Esophagus muscularis mucosa (tissue), 4 donors: ENCODE measurements around the gene FCSK. TPM values are rescaled to one million over a fixed set of nuclear protein-coding genes. Genes with fewer than 3 reads are reported as not detected.

Experiments
- DNase-seq: peaks from one replicate; pipeline ENCODE4 v3.0.0-alpha.2; 2017; ENCODE audit errors: extremely low spot score
- H3K27ac ChIP-seq, 4 donors: fragments of 200-600 bp; sonication (generic); replicated peaks in 1 of 4; 1 replicate in 3 of 4; 2 replicates in 1 of 4; pipeline ENCODE4 v1.5.1; 2016 to 2019; ENCODE audit warnings: mild to moderate bottlenecking in 1 of 4
- H3K27me3 ChIP-seq, 4 donors: fragments of 200-600 bp; sonication (generic); one replicate each; pipeline versions ENCODE4 v1.5.1 to v1.6.0; 2016 to 2019
- H3K36me3 ChIP-seq, 4 donors: fragments of 200-600 bp; sonication (generic); one replicate each; pipeline ENCODE4 v1.5.1; 2016 to 2019
- H3K4me1 ChIP-seq, 4 donors: fragments of 200-600 bp; sonication (generic); one replicate each; pipeline ENCODE4 v1.5.1; 2016 to 2019
- H3K4me3 ChIP-seq, 4 donors: fragments of 200-600 bp; sonication (generic); 1 replicate in 2 of 4; 2 replicates in 2 of 4; pipeline ENCODE4 v1.5.1; 2016 to 2019; ENCODE audit warnings: mild to moderate bottlenecking in 4 of 4, moderate library complexity in 1 of 4
- H3K9me3 ChIP-seq, 4 donors: fragments of 200-600 bp; sonication (generic); 1 replicate in 3 of 4; 2 replicates in 1 of 4; pipeline ENCODE4 v1.5.1; 2016 to 2019
- CTCF ChIP-seq, 3 experiments: fragments of 200-600 bp in 2 of 3; fragments of 450-650 bp in 1 of 3; sonication (generic) in 2 of 3; IDR thresholded peaks; one replicate each; pipeline ENCODE4 v1.5.1; 2017 to 2019; ENCODE audit warnings: antibody characterized with exemption in 3 of 3, mild to moderate bottlenecking in 2 of 3, moderate library complexity in 1 of 3
- EP300 ChIP-seq: sonication (generic); formaldehyde crosslinking; IDR thresholded peaks from one replicate; pipeline ENCODE4 v1.6.1; 2017; ENCODE audit warnings: antibody characterized with exemption
- POLR2A ChIP-seq: fragments of 450-650 bp; IDR thresholded peaks from one replicate; pipeline ENCODE4 v1.6.1; 2017; ENCODE audit warnings: antibody characterized with exemption, moderate library complexity, mild to moderate bottlenecking, low read depth
- POLR2AphosphoS5 ChIP-seq, 2 donors: sonication (generic); formaldehyde crosslinking; IDR thresholded peaks; one replicate each; pipeline ENCODE4 v1.6.1; 2017; ENCODE audit warnings: antibody characterized with exemption in 2 of 2
- WGBS: methylation state at CpG from one replicate; pipeline ENCODE4 v1.1.5; 2018; 5-methylcytosine and 5-hydroxymethylcytosine counted together
- intact Hi-C: fragments of 100-400 bp; cut with DNase I; formaldehyde crosslinking; loops from one replicate; pipeline ENCODE4 v1.15.1; 2023
- total RNA-seq, 4 donors: library from RNA; depleted of rRNA; stranded (reverse); fragments of >200 nt; gene quantifications; one replicate each; pipeline versions ENCODE4 v1.1.0 to v1.2.1, GENCODE V29; 2016

The FCSK gene
- total RNA-seq, 4 donors from 2014 or later = 8.3 to 13.7 (median 12.3) TPM

GRCh38 chr16:70478912-70479341 lies 24.5 kb downstream of the FCSK start:
- DNase-seq = no peak
- WGBS = 44% methylated on average over 3 of the region's 10 CpGs
- intact Hi-C loops = no loop called here
- H3K9me3 ChIP-seq = no peaks in the 10 kb centered on the region
- peaks cover 20 to 31% (median 23%) of the 10 kb centered on the region in 4 donors for H3K4me1 ChIP-seq
- H3K27ac ChIP-seq = peak overlapping the region in 2 of 4 donors; percentile 6 to 8
- peaks cover 21 to 88% (median 72%) of the 10 kb centered on the region in 4 donors for H3K36me3 ChIP-seq
- no peak overlapping the region for H3K4me3 ChIP-seq
- H3K27me3 ChIP-seq = no peaks in the 10 kb centered on the region
- TF ChIP-seq POLR2AphosphoS5 (IDR thresholded peaks at IDR 0.05) (no peak), POLR2A (no peak), CTCF (IDR thresholded peaks at IDR 0.05) (no peak), EP300 (no peak)

- intact Hi-C loops = no loop called here
- Histone ChIP-seq H3K4me3 (no peak overlapping the region), H3K27me3 (no peaks in the 10 kb centered on the region), H3K36me3 (peaks cover 17 to 88% (median 66%) of the 10 kb centered on the region in 4 donors), H3K4me1 (peaks cover 20 to 31% (median 23%) of the 10 kb centered on the region in 4 donors), H3K9me3 (no peaks in the 10 kb centered on the region), H3K27ac (no peak overlapping the region)
- TF ChIP-seq POLR2AphosphoS5 (IDR thresholded peaks at IDR 0.05) = no peak
- no peak for TF ChIP-seq EP300
- TF ChIP-seq CTCF (IDR thresholded peaks at IDR 0.05) = no peak
- TF ChIP-seq POLR2A = no peak
- no peak for DNase-seq
- WGBS = 88% methylated on average over 8 of the region's 17 CpGs
These were observed 26.0 kb downstream of the FCSK start for GRCh38 chr16:70480127-70481105.

- intact Hi-C loops = no loop called here
- 82% methylated on average over 7 of the region's 7 CpGs for WGBS
- DNase-seq = no peak
- Histone ChIP-seq H3K36me3 (peaks cover 17 to 95% (median 77%) of the 10 kb centered on the region in 4 donors), H3K4me1 (peaks cover 12 to 21% (median 14%) of the 10 kb centered on the region in 4 donors), H3K9me3 (no peaks in the 10 kb centered on the region), H3K27me3 (no peaks in the 10 kb centered on the region), H3K27ac (no peak overlapping the region), H3K4me3 (no peak overlapping the region)
- TF ChIP-seq CTCF (IDR thresholded peaks at IDR 0.05) = no peak
- TF ChIP-seq POLR2A = no peak
- TF ChIP-seq POLR2AphosphoS5 (IDR thresholded peaks at IDR 0.05) = no peak
- no peak for TF ChIP-seq EP300
These were observed 27.6 kb downstream of the FCSK start for GRCh38 chr16:70481929-70482536.

- intact Hi-C loops = no loop called here
- Histone ChIP-seq H3K9me3 (no peaks in the 10 kb centered on the region), H3K4me1 (peaks cover 12 to 20% (median 14%) of the 10 kb centered on the region in 4 donors), H3K27ac (no peak overlapping the region), H3K27me3 (no peaks in the 10 kb centered on the region), H3K4me3 (no peak overlapping the region), H3K36me3 (peaks cover 21 to 96% (median 81%) of the 10 kb centered on the region in 4 donors)
- DNase-seq = no peak
- TF ChIP-seq CTCF (IDR thresholded peaks at IDR 0.05) (no peak), POLR2AphosphoS5 (IDR thresholded peaks at IDR 0.05) (no peak), POLR2A (no peak), EP300 (no peak)
- 80% methylated on average over 3 of the region's 5 CpGs for WGBS
These were observed 28.2 kb downstream of the FCSK start for GRCh38 chr16:70482624-70483023.
